DMS 273 treated with DMSO at 0.1 percent for 48 hours (cell line): ENCODE measurements around the gene DLX4.

Experiments
- DNase-seq: peaks from one replicate; lab custom pipeline; 2025; lab: John Stamatoyannopoulos, UW

Gene DLX4

GRCh38 chr17:49968405-49969133 lies 421 bp upstream of the DLX4 start:
- DNase-seq, result peak; percentile 58

DNA sequence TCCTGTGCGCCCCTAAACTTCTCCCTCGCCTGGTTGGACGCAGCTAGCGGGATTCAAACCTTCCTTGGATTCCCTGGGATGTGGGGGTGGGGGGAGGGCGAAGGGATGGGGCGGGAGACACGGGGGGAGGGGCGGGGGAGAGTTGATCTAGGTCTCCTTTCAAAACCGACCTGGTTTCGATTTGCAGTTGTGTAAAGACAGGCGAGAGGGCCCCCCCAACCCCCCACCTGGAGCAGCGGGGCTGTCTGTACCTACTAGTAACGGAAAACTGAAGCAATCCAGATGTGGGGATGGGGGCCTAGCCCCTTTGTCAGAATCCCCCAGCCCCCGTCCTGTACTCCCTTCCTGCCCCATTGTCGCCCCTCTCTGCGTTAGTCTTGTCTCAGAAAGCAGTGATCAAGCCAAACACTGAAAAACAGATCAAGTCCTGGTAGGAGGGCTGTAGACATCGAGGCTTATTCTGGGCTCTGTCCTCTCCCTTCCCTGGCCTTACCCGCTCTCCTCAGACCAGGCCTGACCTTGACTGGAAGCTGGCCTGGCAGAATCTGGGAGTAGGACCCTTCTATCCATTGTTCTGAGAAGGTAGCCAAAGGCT lies 902 bp downstream of the DLX4 start:
- no peak for DNase-seq

DNA sequence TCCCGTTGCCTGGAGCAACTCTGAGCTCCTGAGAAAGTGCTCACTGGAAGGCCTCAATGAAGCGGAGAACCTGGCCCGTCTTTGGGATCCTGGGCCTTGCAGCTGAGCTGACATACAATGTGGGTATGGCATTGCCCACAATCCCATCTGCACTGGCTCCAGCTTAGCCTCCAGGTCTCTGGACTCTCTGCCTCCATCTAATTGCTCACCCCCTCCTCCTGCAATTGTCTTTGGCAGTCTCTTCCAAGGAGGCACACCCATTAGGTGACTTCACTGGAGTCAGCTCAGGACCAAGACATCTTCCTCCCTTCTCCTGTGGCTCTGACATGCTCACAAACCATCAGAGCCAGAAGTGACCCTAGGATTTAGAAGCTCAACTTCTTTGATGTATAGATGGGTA lies 1.5 kb downstream of the DLX4 start:
- DNase-seq, result no peak

DNA sequence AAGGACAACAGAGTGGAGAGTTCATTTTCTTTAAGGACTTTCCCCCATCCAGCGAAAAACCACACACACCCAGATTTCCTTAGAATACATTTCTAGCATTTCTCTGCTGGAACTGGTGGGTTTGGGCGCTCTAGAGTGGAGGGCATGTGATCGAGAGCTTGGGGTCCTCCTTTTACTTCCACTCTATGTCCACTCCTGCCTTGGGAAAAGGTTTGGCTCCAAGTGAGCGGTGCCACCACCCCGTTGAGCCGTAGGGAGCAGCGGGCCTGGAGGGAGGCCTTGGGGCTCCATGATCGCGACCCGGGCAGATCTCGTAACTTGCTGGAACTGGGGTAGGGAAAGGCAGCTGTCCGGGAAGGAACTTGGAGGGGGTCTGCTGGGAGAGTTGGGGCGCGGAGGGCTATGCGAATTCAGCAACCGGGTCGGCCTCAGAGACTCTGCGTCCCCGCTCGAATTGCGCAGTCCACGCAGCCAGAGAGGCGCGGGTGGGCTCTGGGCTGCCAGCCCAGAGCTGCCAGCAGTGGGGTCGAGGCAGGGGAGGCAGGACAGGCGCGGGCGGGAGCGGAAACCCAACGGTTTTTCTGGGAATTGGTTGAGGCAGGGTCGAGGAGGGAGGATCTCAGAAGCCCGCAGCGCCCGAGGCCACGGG lies 2.3 kb downstream of the DLX4 start:
- no peak for DNase-seq

DNA sequence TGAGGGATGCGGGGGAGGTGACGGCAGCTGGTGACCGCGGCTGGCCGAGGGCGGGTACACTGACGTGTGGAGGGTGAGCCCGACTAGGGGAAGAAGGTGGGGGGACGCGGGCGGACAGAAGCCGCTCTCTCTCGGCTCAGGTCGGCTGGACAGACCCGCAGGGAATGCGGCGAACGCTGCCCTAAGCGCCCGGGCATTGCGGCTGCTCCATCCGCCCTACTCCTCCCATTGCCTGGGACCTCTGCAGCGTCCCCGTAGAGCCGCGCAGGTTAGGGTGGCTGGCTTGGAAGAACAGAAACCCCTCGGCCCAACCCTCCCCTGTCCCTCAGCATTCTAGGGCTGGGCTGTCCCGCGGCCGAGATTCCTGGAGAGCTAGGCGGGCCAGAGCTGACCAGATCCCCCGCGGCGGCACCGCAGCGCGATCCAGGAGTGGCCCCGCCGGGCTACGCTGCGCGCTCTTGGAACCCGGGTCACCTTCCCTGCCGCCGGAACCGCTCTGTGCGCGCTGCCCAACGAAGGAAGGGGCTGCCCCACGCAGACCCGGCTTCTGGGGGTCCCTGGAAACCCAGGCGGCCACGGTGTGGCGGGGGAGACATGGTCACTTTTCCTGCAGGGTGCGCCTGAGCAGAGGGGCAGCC lies 3.0 kb downstream of the DLX4 start:
- DNase-seq, result no peak

GRCh38 chr17:49972486-49973270 lies 3.7 kb downstream of the DLX4 start:
- no peak for DNase-seq

GRCh38 chr17:49973271-49973615 lies 4.3 kb downstream of the DLX4 start:
- no peak for DNase-seq

DNA sequence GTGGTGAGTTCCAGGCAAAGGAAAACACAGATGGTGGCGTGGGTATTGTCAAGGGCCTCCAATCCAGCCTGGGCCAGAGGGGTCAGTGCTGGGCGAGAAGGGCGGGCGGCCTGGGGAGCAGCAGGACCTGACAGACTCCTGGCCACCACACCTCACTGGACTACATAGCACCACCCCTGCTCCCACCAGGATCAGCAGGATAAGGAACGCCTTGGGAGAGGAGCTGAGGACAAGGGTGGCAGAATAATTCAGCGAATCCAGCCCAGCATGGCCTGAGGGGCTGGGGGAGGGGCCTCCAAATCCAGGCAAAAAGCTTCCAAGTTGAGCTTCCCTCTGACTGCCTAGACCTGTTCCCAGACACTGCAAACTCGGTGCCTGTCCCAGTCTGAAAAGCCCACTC lies 6.5 kb downstream of the DLX4 start:
- no peak for DNase-seq

- DNase-seq, result peak; percentile 77
Measured at GRCh38 chr17:49976163-49976827, 7.3 kb downstream of the DLX4 start.

DNA sequence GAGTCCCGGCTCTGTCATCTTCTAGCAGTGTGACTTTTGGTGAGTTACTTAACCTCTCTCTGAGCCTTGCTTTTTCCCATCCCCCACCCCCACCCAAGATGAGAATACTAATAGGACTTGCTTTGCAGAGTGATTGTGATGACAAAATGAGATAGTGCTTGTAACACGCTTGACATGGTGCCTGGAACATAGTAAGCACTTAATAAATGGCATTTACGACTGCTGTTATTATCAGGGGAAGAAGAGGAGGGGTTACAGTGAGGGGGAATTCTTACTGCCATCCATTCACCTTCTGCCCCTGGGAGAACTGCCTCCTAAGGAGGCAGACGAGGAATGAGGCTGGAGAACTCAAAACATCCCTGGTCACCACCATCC lies 7.8 kb downstream of the DLX4 start:
- no peak for DNase-seq

DNA sequence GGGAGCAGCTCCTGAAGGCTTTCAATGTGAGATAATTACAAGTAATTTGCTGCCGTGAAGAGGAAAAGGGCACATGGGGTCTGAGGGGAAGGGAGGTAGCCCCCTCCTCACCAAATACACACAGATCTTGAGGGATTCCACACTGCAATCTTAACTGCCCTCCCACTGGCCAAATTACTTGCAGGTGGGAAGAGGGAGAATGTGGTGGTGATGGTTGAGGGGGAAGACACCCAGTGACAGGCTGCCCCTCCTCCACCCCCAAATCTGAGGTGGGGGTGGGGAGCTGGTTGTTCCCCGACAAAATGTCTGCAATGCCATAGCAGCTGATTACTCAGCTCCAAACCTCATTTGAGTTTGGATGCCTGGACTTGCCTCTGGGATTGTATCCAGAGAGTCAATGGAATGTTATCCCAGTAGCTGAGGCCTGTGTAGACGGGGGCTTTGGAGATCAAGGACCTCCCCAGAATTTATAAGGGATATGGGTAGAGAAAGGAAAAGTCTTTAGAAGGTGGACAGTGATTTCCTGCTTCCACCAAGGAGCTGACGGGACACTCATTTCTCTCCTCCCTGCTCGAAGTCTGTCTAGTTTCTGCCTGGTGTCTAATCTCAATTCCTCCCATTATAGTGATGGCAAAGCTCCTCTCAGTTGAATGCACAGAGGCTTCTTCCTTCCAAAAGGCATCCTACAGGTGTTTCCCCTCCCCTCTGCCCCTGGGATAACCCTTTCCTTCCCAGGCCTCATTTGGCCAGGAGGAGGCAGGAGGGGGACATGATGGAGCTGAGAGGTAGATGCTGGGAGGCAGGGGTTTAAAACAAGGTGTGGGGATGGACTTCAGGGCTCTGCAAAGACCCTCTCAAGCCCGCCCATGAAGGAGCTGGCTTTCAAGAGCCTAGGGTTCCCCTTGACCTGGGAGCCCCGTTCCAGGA lies 8.7 kb downstream of the DLX4 start:
- no peak for DNase-seq

- DNase-seq, result no peak
Measured at GRCh38 chr17:49978501-49978900, 9.5 kb downstream of the DLX4 start.

GRCh38 chr17:49979748-49980479 lies 10.9 kb downstream of the DLX4 start:
- DNase-seq, result no peak

- peak; percentile 63 for DNase-seq
Measured at GRCh38 chr17:49980703-49981197, 11.8 kb downstream of the DLX4 start.

DNA sequence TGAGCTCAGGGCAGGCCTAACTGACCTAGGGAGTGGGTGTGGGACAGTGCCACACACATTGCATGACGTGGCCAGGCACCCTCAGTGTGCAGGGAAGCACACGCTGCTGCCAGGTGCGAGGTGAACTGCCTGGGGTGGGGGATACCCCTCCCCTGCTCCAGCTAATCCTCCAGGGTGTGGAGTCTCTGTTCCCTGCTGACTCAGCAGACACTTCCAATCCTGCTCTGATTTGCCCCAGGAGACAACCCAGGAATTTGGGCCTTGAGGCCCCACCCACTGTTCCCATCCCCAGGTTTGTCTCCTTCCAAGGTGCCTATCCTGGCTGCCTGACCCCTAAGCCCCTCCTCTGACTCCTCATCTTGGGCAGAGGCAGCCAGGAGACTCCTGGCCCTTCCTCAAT lies 15.3 kb downstream of the DLX4 start:
- DNase-seq, result no peak

GRCh38 chr17:49984776-49985175 lies 15.8 kb downstream of the DLX4 start:
- DNase-seq, result no peak

DNA sequence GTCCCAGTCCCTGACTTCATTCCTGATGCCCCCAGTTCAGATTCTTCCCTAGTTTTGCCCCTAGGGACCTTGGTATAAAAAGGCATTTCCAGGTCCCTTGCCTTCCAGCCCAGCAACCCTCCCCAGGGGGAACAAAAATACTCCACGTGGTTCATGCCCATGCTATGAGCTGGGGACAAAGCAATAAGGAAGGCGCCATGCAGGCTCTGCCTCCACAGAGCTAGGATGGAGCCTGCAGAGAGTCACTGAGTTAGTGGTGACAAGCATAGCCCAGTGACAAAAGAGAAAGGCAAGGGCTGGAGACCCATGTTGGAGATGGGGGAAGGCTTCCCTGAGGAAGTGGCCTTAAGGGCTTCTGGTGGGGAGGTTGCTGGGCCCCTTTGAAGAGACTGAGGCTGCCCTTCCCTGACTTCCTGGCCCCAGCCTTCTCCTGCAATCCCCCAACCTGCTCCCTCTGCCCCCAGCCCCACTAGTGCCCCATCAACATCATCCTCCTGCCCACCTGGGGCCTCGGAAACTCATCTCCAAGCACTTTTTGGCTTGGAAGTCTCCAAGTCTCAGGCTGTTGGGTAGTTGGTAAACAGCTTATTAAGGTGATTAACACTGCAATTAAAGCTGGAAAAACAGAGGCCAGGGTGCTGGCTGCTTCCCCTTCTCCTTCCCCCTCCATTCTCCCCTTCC lies 16.5 kb downstream of the DLX4 start:
- DNase-seq, result no peak

GRCh38 chr17:49986396-49987289 lies 17.7 kb downstream of the DLX4 start:
- no peak for DNase-seq
